ENCODE results near the gene PDCD11. TPM values are rescaled to one million over a fixed set of nuclear protein-coding genes. Genes with fewer than 3 reads are reported as not detected.

The PDCD11 gene
- total RNA-seq (15.5 and 17.3 TPM in 2 replicates), polyA plus RNA-seq (9.9 and 14.8 TPM in 2 replicates)

- TF ChIP-seq EZH2 (IDR thresholded peaks at IDR 0.05; ENCODE audit: borderline replicate concordance) (no peak), EZH2phosphoT487 (IDR thresholded peaks at IDR 0.05; ENCODE audit: low read depth, severe bottlenecking, unreplicated experiment) (no peak), CTCF (IDR thresholded peaks at IDR 0.05; ENCODE audit: poor library complexity) (no peak)
- Histone ChIP-seq H4K20me1 (ENCODE audit: insufficient read depth, poor library complexity, severe bottlenecking) (peaks cover 9% of the 10 kb centered on the region), H3K27me3 (no peaks in the 10 kb centered on the region), H3K27ac (peak within 1 kb of the TSS; percentile 88), H3K9me3 (ENCODE audit: low read depth) (no peaks in the 10 kb centered on the region), H3K79me2 (peaks cover 70% of the 10 kb centered on the region), H2AFZ (peak within 1 kb of the TSS; percentile 66), H3K4me3 (peak within 1 kb of the TSS; percentile 51), H3K36me3 (replicated peaks; ENCODE audit: insufficient read depth, low read depth) (no peaks in the 10 kb centered on the region), H3K4me1 (ENCODE audit: insufficient read depth) (peaks cover 14% of the 10 kb centered on the region), H3K4me2 (peak within 1 kb of the TSS; percentile 88), H3K9me2 (replicated peaks; ENCODE audit: insufficient read depth) (no peaks in the 10 kb centered on the region)
- DNase-seq (ENCODE audit: low spot score), result peak; percentile 98
- under 1% methylated on average over 56 of the region's 56 CpGs for WGBS (ENCODE audit: low lambda C conversion rate, missing lambda C conversion rate)
Observed at GRCh38 chr10:103396067-103396788, at the start of gene PDCD11, which contains the start of gene ATP5MK. Gene PDCD11, plus strand, starts transcription at chr10:103396626. Its CDS starts 1,801 bp downstream, at chr10:103398427. Gene ATP5MK, minus strand, starts transcription at chr10:103396475. Its CDS starts 4,018 bp downstream, at chr10:103392457.

GRCh38 chr10:103350175-103350516, 46.3 kb upstream of the PDCD11 start:
- Histone ChIP-seq H3K36me3 (replicated peaks; ENCODE audit: insufficient read depth, low read depth) (no peaks in the 10 kb centered on the region), H3K79me2 (peaks cover 16% of the 10 kb centered on the region), H3K4me3 (peak overlapping the region; percentile 61), H3K9me3 (ENCODE audit: low read depth) (no peaks in the 10 kb centered on the region), H3K27ac (peak overlapping the region; percentile 92), H3K4me2 (peak overlapping the region; percentile 90), H3K4me1 (ENCODE audit: insufficient read depth) (peaks cover 7% of the 10 kb centered on the region), H2AFZ (peak overlapping the region; percentile 99), H3K27me3 (no peaks in the 10 kb centered on the region), H4K20me1 (ENCODE audit: insufficient read depth, poor library complexity, severe bottlenecking) (no peaks in the 10 kb centered on the region), H3K9me2 (replicated peaks; ENCODE audit: insufficient read depth) (no peaks in the 10 kb centered on the region)
- no peak for DNase-seq (ENCODE audit: low spot score)
- WGBS (ENCODE audit: low lambda C conversion rate, missing lambda C conversion rate), result 55% methylated on average over 16 of the region's 16 CpGs
- no peak for TF ChIP-seq EZH2 (IDR thresholded peaks at IDR 0.05; ENCODE audit: borderline replicate concordance)
- TF ChIP-seq EZH2phosphoT487 (IDR thresholded peaks at IDR 0.05; ENCODE audit: low read depth, severe bottlenecking, unreplicated experiment), result no peak
- no peak for TF ChIP-seq CTCF (IDR thresholded peaks at IDR 0.05; ENCODE audit: poor library complexity)

GRCh38 chr10:103350517-103351260, 45.7 kb upstream of the PDCD11 start, which contains the start of gene PCGF6:
Gene PCGF6, minus strand, starts transcription at chr10:103351140. Its CDS starts 74 bp downstream, at chr10:103351066.
- H4K20me1 ChIP-seq (ENCODE audit: insufficient read depth, poor library complexity, severe bottlenecking), result no peaks in the 10 kb centered on the region
- H2AFZ ChIP-seq, result peak within 1 kb of the TSS; percentile 99
- H3K9me3 ChIP-seq (ENCODE audit: low read depth), result no peaks in the 10 kb centered on the region
- peak within 1 kb of the TSS; percentile 61 for H3K4me3 ChIP-seq
- peak within 1 kb of the TSS; percentile 90 for H3K4me2 ChIP-seq
- no peaks in the 10 kb centered on the region for H3K36me3 ChIP-seq (replicated peaks; ENCODE audit: insufficient read depth, low read depth)
- no peaks in the 10 kb centered on the region for H3K9me2 ChIP-seq (replicated peaks; ENCODE audit: insufficient read depth)
- TF ChIP-seq EZH2 (IDR thresholded peaks at IDR 0.05; ENCODE audit: borderline replicate concordance), result no peak
- TF ChIP-seq EZH2phosphoT487 (IDR thresholded peaks at IDR 0.05; ENCODE audit: low read depth, severe bottlenecking, unreplicated experiment), result no peak
- no peak for TF ChIP-seq CTCF (IDR thresholded peaks at IDR 0.05; ENCODE audit: poor library complexity)
- peak; percentile 93 for DNase-seq (ENCODE audit: low spot score)
- H3K27me3 ChIP-seq, result no peaks in the 10 kb centered on the region
- WGBS (ENCODE audit: low lambda C conversion rate, missing lambda C conversion rate), result under 1% methylated on average over 65 of the region's 82 CpGs
- H3K4me1 ChIP-seq (ENCODE audit: insufficient read depth), result peaks cover 7% of the 10 kb centered on the region
- peaks cover 16% of the 10 kb centered on the region for H3K79me2 ChIP-seq
- peak within 1 kb of the TSS; percentile 92 for H3K27ac ChIP-seq
